Hippocampal formation (tissue), 2 donors: ENCODE data around the gene ZNF106.

ENCODE experiments used
- DNase-seq, 2 donors: peaks; one replicate each; lab custom pipeline; 2025; lab: John Stamatoyannopoulos, UW

ZNF106 gene

GRCh38 chr15:42490671-42491538, at the start of gene ZNF106:
Gene ZNF106 (minus strand): TSS chr15:42491141. CDS start chr15:42472289, 18,852 bp downstream.
- DNase-seq = peak; percentile 89 to 94

GRCh38 chr15:42533246-42533645, 42.3 kb upstream of the ZNF106 start:
- DNase-seq = no peak

- DNase-seq = no peak
Observed at GRCh38 chr15:42528970-42529369, 38.0 kb upstream of the ZNF106 start.

- no peak for DNase-seq
Observed at GRCh38 chr15:42523331-42523730, 32.4 kb upstream of the ZNF106 start.

GRCh38 chr15:42511007-42511391, 20.1 kb upstream of the ZNF106 start:
- DNase-seq = no peak

- DNase-seq = no peak
Observed at GRCh38 chr15:42510258-42511006, 19.5 kb upstream of the ZNF106 start.

- DNase-seq = no peak
Observed at GRCh38 chr15:42508263-42508690, 17.3 kb upstream of the ZNF106 start.

- no peak for DNase-seq
Observed at GRCh38 chr15:42507514-42507913, 16.6 kb upstream of the ZNF106 start.

GRCh38 chr15:42504631-42505030, 13.7 kb upstream of the ZNF106 start:
- no peak for DNase-seq

- DNase-seq = no peak
Observed at GRCh38 chr15:42503825-42504224, 12.9 kb upstream of the ZNF106 start.

- no peak for DNase-seq
Observed at GRCh38 chr15:42502477-42502876, 11.5 kb upstream of the ZNF106 start.

- DNase-seq = no peak
Observed at GRCh38 chr15:42499858-42500609, 9.1 kb upstream of the ZNF106 start.

GRCh38 chr15:42498212-42499068, 7.5 kb upstream of the ZNF106 start:
- no peak for DNase-seq

- peak; percentile 92 for DNase-seq
Observed at GRCh38 chr15:42495361-42496212, 4.6 kb upstream of the ZNF106 start, which contains the start of gene SNAP23. Gene SNAP23 (plus strand): TSS chr15:42495634. CDS start chr15:42511847, 16,213 bp downstream.

GRCh38 chr15:42494998-42495360, 4.0 kb upstream of the ZNF106 start:
- peak; percentile 67 to 75 for DNase-seq

- no peak for DNase-seq
Observed at GRCh38 chr15:42493679-42494078, 2.7 kb upstream of the ZNF106 start.

- no peak for DNase-seq
Observed at GRCh38 chr15:42491539-42492225, 741 bp upstream of the ZNF106 start.

- no peak for DNase-seq
Observed at GRCh38 chr15:42490291-42490670, 660 bp downstream of the ZNF106 start.

- no peak for DNase-seq
Observed at GRCh38 chr15:42483677-42484076, 7.3 kb downstream of the ZNF106 start.

GRCh38 chr15:42482701-42483100, 8.2 kb downstream of the ZNF106 start:
- no peak for DNase-seq
